Tibial nerve (tissue), 4 donors: ENCODE data around the gene SMTNL1. TPM values are rescaled to one million over a fixed set of nuclear protein-coding genes. Genes with fewer than 3 reads are reported as not detected.

ENCODE experiments used
- DNase-seq, 2 donors: peaks; one replicate each; pipeline ENCODE4 v3.0.0-alpha.2; 2019; ENCODE audit warnings: low spot score in 2 of 2
- H3K27ac ChIP-seq, 4 donors: fragments of 200-600 bp; sonication (generic) in 3 of 4; one replicate each; pipeline ENCODE4 v1.5.1; 2017 to 2019; ENCODE audit warnings: mild to moderate bottlenecking in 1 of 4
- H3K27me3 ChIP-seq, 2 donors: fragments of 200-600 bp; sonication (generic) in 1 of 2; one replicate each; pipeline versions ENCODE4 v1.5.1 to v1.6.0; 2017 to 2019
- H3K36me3 ChIP-seq, 3 donors: fragments of 200-600 bp; sonication (generic); one replicate each; pipeline ENCODE4 v1.5.1; 2018 to 2019
- H3K4me1 ChIP-seq, 4 donors: fragments of 200-600 bp; sonication (generic) in 3 of 4; one replicate each; pipeline ENCODE4 v1.5.1; 2017 to 2019
- H3K4me3 ChIP-seq, 4 donors: fragments of 200-600 bp; sonication (generic) in 3 of 4; one replicate each; pipeline ENCODE4 v1.5.1; 2017 to 2019; ENCODE audit warnings: mild to moderate bottlenecking in 1 of 4, moderate library complexity in 1 of 4
- H3K9me3 ChIP-seq, 4 donors: fragments of 200-600 bp; sonication (generic) in 3 of 4; one replicate each; pipeline ENCODE4 v1.5.1; 2017 to 2019
- EP300 ChIP-seq, 2 donors: sonication (generic); formaldehyde crosslinking; IDR thresholded peaks; one replicate each; pipeline ENCODE4 v1.6.1; 2017; ENCODE audit warnings: antibody characterized with exemption in 2 of 2, mild to moderate bottlenecking in 1 of 2
- POLR2A ChIP-seq, 2 donors: fragments of 450-650 bp; IDR thresholded peaks; one replicate each; pipeline ENCODE4 v1.6.1; 2017; ENCODE audit warnings: antibody characterized with exemption in 2 of 2, mild to moderate bottlenecking in 2 of 2, moderate library complexity in 2 of 2
- WGBS, 2 donors: methylation state at CpG; one replicate each; pipeline ENCODE4 v1.1.5; 2018; 5-methylcytosine and 5-hydroxymethylcytosine counted together
- total RNA-seq, 4 donors: library from RNA; depleted of rRNA; stranded (reverse); fragments of >200 nt; gene quantifications; one replicate each; pipeline ENCODE4 v1.1.0, GENCODE V29; 2016
- TF ChIP-seq, protein P1 (sequence below), 5 experiments: fragments of 200-600 bp in 3 of 5; fragments of 450-650 bp in 2 of 5; sonication (generic) in 3 of 5; IDR thresholded peaks; one replicate each; pipeline ENCODE4 v1.5.1; 2016 to 2019; ENCODE audit warnings: antibody characterized with exemption in 5 of 5, mild to moderate bottlenecking in 3 of 5, moderate library complexity in 2 of 5

Gene SMTNL1
- total RNA-seq, 4 donors from 2014 or later: not detected

DNA sequence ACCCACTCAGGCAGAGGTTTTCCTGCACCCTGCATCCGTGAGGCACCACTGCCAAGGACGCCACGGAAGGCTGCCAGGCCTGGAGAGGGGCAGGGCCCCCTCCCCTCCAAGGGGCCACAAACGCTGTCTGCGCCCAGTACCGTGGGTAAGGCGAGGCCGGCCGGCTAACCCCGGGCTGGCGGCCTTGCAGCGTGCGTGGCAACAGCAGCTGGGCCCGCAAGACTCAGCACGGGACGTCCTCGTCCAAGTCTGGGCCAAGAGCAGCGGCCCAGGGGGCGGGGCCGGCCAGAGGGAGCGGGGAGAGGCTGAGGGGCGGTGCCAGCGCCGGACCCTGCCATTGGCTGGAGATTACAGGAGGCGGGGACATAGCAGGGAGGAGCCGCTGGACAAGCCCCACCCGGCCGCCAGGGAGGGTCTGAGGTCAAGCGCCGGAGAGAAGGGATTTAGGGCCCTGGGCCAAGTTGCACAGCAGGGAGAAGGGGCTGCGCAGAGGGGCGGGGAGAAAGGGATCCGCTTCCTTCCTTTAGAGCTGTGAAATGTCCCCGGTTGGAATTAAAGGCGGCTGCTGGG is 37.9 kb upstream of the SMTNL1 start:
- Histone ChIP-seq H3K4me1 (peaks cover 0 to 41% (median 11%) of the 10 kb centered on the region in 4 donors), H3K4me3 (peak overlapping the region; percentile 6 to 40 (median 28)), H3K36me3 (peaks cover 0 to 39% (median 0%) of the 10 kb centered on the region in 3 donors), H3K27ac (peak overlapping the region; percentile 66 to 92 (median 84)), H3K27me3 (no peaks in the 10 kb centered on the region), H3K9me3 (no peaks in the 10 kb centered on the region)
- peak; percentile 95 to 97 for DNase-seq
- 1 to 8% methylated on average over 24 to 33 of the region's 35 CpGs for WGBS, 2 donors
- TF ChIP-seq, protein P1, sequence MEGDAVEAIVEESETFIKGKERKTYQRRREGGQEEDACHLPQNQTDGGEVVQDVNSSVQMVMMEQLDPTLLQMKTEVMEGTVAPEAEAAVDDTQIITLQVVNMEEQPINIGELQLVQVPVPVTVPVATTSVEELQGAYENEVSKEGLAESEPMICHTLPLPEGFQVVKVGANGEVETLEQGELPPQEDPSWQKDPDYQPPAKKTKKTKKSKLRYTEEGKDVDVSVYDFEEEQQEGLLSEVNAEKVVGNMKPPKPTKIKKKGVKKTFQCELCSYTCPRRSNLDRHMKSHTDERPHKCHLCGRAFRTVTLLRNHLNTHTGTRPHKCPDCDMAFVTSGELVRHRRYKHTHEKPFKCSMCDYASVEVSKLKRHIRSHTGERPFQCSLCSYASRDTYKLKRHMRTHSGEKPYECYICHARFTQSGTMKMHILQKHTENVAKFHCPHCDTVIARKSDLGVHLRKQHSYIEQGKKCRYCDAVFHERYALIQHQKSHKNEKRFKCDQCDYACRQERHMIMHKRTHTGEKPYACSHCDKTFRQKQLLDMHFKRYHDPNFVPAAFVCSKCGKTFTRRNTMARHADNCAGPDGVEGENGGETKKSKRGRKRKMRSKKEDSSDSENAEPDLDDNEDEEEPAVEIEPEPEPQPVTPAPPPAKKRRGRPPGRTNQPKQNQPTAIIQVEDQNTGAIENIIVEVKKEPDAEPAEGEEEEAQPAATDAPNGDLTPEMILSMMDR (IDR thresholded peaks at IDR 0.05): peak in 1 of 5 experiments; percentile 51
- TF ChIP-seq EP300 (IDR thresholded peaks at IDR 0.05) (peak; percentile 80 to 86), POLR2A (IDR thresholded peaks at IDR 0.05) (peak in 1 of 2 donors; percentile 63)

DNA sequence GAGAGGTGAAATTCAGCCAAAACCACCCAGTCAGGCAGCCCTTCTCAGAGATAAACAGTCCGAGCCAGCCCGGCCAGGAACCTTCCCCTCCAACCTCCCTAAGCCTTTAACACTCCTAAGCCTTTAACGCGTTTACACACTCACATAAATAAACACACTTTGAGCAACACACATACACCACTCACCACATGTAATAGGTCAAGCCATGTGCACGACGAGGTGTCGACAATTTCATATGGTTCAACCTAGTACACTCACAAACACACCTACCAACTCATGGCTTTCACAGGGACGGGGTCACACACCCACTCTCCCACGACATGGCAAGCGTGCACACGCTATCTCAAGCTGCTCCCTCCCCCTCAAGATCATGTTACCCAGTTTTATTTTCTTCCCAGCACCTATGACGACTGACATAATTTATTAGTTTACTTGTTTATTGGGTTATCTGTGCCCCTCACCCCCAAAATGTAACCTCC is 37.4 kb upstream of the SMTNL1 start:
- Histone ChIP-seq H3K9me3 (no peaks in the 10 kb centered on the region), H3K27ac (peak overlapping the region; percentile 66 to 92 (median 84)), H3K4me3 (peak overlapping the region; percentile 6 to 40 (median 28)), H3K27me3 (no peaks in the 10 kb centered on the region), H3K4me1 (peaks cover 0 to 41% (median 11%) of the 10 kb centered on the region in 4 donors), H3K36me3 (peaks cover 0 to 38% (median 0%) of the 10 kb centered on the region in 3 donors)
- TF ChIP-seq EP300 (IDR thresholded peaks at IDR 0.05): no peak
- TF ChIP-seq POLR2A (IDR thresholded peaks at IDR 0.05): no peak
- TF ChIP-seq, protein P1 (IDR thresholded peaks at IDR 0.05): no peak
- DNase-seq: no peak
- WGBS, 2 donors: 33 to 38% methylated on average over 12 of the region's 12 CpGs

DNA sequence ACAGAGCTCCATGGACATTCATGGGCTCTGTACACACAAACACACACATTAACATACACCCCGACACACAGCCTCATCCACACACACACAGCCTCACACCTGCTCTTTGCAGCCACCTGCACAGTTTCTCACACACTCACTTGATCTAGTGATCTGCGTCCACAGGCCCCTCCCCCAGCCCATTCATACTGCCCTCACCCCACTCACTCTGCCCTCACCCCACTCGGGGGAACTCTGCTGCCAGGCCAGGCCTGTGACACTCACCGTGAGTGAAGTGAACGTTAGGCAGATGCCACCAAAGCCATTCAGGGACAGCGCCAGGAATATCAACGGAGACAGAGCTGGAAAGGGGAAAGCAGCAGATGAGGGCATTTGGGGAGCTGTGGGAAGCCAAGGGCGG is 36.9 kb upstream of the SMTNL1 start:
- 72 to 77% methylated on average over 8 of the region's 8 CpGs for WGBS, 2 donors
- no peak for DNase-seq
- H3K27ac ChIP-seq: peak overlapping the region; percentile 66 to 92 (median 84)
- peaks cover 0 to 37% (median 0%) of the 10 kb centered on the region in 3 donors for H3K36me3 ChIP-seq
- H3K9me3 ChIP-seq: no peaks in the 10 kb centered on the region
- TF ChIP-seq, protein P1 (IDR thresholded peaks at IDR 0.05): no peak
- TF ChIP-seq EP300 (IDR thresholded peaks at IDR 0.05): no peak
- H3K4me3 ChIP-seq: no peak overlapping the region
- H3K27me3 ChIP-seq: no peaks in the 10 kb centered on the region
- peaks cover 0 to 41% (median 11%) of the 10 kb centered on the region in 4 donors for H3K4me1 ChIP-seq

DNA sequence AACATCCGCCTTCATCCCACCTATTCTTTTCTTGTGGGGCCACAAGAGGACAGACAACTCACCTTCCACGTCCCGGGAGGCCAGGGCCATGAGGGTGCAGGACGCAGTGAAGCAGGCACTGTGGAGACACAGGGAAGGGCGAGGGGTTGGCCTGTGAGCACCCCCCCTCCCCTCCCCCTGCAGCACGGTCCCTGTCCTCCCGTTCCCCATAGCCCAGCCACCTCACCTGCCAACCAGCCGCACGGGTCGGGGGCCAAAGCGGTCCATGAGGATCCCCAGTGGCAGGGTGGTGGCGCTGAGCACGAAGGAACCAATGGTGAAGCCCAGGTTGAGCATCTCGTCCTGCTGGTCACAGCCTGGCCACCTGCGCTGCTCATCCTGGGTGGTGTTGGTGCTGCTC is 36.5 kb upstream of the SMTNL1 start:
- TF ChIP-seq EP300 (IDR thresholded peaks at IDR 0.05) (no peak), POLR2A (IDR thresholded peaks at IDR 0.05) (no peak)
- TF ChIP-seq, protein P1 (IDR thresholded peaks at IDR 0.05): no peak
- DNase-seq: no peak
- Histone ChIP-seq H3K4me1 (peaks cover 0 to 41% (median 11%) of the 10 kb centered on the region in 4 donors), H3K9me3 (no peaks in the 10 kb centered on the region), H3K27me3 (no peaks in the 10 kb centered on the region), H3K36me3 (peaks cover 0 to 36% (median 0%) of the 10 kb centered on the region in 3 donors), H3K27ac (peak overlapping the region in 2 of 4 donors; percentile 66 to 89), H3K4me3 (no peak overlapping the region)
- WGBS, 2 donors: 93 to 94% methylated on average over 10 to 11 of the region's 15 CpGs

DNA sequence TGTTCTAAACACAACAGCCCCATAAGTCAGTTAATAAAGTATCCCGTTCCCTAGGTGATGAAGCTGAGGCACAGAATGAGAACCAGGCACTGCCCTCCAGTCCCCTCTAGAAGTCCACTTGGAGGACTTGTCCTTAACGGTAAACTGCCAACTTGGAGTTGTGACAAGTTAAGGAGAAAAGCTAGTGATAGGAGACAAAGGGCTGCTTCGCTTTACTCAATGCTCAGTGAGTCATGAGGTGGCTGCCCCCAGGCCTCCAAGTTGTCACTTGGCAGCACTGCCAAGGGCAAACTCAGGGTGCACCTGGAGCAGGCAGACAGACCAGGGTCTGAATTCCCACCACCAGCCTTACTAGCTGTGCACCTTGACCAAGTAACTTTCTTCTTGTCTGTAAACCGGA is 35.4 kb upstream of the SMTNL1 start:
- Histone ChIP-seq H3K4me1 (peaks cover 0 to 41% (median 11%) of the 10 kb centered on the region in 4 donors), H3K4me3 (no peak overlapping the region), H3K27ac (peak overlapping the region in 1 of 4 donors; percentile 89), H3K9me3 (no peaks in the 10 kb centered on the region), H3K27me3 (no peaks in the 10 kb centered on the region), H3K36me3 (peaks cover 0 to 31% (median 0%) of the 10 kb centered on the region in 3 donors)
- 57 to 72% methylated on average over 4 of the region's 4 CpGs for whole genome bisulfite sequencing, 2 donors
- TF ChIP-seq, protein P1 (IDR thresholded peaks at IDR 0.05): no peak
- TF ChIP-seq EP300 (IDR thresholded peaks at IDR 0.05): no peak
- no peak for TF ChIP-seq POLR2A (IDR thresholded peaks at IDR 0.05)
- DNase-seq: no peak
